OCI-M2 (cell line): Measurements from ENCODE around the gene HOXD8.

Source experiments
- DNase-seq: peaks from one replicate; lab custom pipeline; 2025; ENCODE audit not compliant: unreplicated experiment; lab: John Stamatoyannopoulos, UW

HOXD8 gene

DNA sequence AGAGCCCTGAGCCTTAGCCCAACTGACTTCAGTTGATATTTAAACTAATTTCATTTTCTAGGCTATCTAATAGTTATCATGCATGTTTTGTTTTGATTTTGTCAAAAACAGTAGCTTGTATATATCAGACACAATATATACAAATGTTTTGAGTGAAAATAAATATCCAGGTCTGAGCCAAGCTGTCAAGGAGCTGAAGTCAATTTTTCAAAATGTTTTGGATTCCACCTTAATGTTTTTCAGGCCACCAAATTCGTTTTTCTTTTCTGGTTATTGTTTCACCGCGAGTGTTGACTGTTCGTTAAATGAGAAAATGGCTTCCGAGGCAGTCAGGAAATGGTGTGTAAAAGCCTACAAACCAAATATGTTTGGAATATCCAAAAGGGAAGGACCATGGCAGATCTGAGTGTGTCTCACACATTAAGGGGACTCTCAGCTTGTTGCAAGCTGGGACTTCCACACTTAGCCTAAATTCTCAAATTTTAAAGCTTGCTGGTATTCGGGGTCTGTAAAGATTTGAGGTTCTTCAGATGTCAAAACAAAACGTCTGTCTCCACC, 27.1 kb upstream of the HOXD8 start:
- no peak for DNase-seq

DNA sequence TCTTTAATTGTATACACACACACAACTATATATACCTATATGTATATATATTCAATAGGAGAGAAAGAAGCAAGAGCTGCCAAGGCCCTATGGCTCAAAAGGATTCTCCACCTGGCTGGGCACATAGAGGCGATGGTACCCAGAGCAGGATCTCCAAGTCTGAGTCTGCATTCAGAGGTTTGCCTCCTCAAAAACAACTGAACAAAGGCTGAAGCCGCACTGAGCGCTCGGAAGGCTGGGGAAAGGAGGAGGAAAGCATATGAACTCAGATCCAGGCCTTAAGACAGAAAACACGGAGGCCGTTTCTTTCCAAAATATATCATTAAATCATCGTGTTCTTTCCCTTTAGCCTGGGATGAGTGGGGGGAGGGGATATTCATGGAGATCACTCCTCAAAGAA, 26.3 kb upstream of the HOXD8 start:
- DNase-seq: no peak

DNA sequence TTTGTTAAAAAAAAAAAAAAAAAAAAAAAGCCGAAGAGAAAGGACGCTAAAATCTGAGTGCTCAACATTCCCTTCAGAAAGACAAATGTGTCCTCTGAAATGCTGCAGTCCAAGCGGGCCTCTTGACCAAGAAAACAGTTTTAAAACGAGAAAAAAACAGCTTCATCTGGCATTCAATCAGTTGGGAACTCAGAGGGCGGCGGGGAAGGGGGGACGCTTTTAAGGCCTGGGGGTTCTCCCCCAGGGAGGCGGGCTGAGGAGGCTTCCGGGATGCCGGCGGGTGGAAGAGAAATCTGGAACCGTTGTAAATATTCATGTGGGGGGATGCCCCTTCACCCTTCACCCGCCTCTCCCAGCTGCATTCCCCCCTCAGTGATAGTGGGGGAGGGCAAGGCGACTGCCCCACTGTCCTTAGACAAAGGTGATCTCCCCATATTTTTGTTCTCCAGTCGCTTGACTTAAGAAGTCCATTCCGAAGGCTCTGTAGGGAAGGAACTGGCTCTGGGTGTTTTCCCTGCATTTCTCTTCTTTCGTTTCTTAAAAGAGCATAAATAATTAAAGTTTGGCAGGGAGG, 25.7 kb upstream of the HOXD8 start:
- no peak for DNase-seq

- no peak for DNase-seq
These were observed 25.0 kb upstream of the HOXD8 start for GRCh38 chr2:176104316-176105077.

- no peak for DNase-seq
These were observed 24.3 kb upstream of the HOXD8 start for GRCh38 chr2:176105078-176105729.

- no peak for DNase-seq
These were observed 23.6 kb upstream of the HOXD8 start for GRCh38 chr2:176105730-176106580.

DNA sequence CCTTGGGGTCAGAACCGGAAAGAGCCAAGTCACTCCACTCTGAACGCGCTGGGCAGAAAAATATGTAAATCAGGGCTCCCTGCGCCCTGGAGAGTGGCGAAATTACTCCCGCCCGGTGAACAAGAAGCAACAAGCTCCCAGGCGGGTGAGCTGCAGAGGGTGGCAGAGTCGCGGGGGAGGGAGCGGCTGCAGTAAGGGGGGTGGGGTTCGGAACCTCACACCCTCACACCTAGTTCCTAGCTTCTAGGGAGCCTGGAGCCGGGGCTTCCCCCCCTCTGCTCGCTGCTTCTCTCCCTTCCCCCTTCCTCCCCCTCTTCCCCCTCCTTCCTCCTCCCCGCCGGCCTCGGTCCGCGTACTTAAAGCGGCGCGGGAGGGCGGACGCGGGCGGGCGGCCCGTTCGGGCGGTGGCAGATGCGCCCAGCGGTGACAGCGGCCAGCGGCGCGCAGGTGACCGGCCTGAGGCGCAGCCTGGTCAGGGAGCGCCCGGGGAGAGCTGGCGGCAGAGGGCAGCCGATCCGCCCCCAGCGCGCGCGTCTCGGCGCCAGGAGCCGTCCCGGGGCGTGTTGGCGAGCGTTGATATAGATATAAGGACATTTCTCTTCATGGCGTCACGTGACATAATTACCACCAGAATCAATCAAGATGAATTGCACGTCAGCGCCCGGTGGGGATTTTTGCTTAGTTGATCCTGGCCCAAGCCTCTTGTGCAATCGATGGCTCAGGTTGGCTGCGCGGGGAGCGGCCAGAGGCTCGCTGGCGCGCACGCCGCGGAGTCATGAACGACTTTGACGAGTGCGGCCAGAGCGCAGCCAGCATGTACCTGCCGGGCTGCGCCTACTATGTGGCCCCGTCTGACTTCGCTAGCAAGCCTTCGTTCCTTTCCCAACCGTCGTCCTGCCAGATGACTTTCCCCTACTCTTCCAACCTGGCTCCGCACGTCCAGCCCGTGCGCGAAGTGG, 22.6 kb upstream of the HOXD8 start, which contains the start of gene HOXD11:
Gene HOXD11 (plus strand): TSS at position 700 of the 959 bp plus-strand sequence. CDS start 76 bp downstream, at position 776.
- DNase-seq: no peak

- DNase-seq: no peak
These were observed 21.7 kb upstream of the HOXD8 start for GRCh38 chr2:176107731-176108181.

- DNase-seq: no peak
These were observed 20.2 kb upstream of the HOXD8 start for GRCh38 chr2:176109192-176109901.

GRCh38 chr2:176109946-176110345, 19.6 kb upstream of the HOXD8 start:
- no peak for DNase-seq

- DNase-seq: no peak
These were observed 18.8 kb upstream of the HOXD8 start for GRCh38 chr2:176110415-176111308.

DNA sequence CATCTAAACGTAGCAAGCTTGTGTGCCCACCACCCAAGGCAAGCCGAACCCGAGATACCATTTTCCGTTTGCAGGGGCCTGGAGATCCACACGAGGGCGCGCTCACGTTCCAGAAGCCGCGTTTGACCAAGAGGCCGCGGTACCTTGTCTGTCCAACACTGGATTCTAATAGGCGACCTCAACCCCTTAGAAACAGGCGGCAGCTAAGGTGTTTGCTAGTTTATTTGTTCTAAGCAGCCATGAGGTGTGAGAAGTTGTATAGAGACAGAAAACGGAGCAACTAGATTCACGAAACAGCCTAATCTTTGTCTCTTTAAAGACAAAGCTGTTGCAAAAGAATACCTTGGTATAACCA, 18.2 kb upstream of the HOXD8 start:
- no peak for DNase-seq

DNA sequence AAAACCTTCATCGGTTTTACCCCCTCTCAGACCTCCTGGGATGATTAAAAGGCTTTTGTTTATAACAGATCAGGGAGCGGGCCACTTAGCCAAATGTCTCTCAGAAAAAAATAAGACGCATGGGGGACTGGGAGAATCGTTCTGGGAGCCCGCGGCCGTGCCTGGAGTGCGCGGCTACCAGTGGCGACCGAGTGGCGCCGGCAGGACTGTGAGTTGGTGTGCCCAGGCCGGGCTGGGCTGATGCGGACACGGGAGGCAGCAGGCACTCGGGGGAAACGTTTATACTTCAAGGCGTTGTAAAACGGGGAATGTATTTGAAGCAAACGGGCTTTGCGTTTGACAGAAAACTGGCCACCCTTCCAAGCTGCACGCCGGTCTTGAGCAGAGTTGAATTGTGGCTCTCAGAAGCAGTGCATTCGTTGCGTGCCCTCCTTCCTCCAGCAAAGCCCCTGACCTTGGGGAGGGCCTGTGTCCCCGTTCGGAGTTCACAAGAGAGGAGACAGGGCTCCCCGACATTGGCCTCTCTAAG, 17.6 kb upstream of the HOXD8 start:
- no peak for DNase-seq

DNA sequence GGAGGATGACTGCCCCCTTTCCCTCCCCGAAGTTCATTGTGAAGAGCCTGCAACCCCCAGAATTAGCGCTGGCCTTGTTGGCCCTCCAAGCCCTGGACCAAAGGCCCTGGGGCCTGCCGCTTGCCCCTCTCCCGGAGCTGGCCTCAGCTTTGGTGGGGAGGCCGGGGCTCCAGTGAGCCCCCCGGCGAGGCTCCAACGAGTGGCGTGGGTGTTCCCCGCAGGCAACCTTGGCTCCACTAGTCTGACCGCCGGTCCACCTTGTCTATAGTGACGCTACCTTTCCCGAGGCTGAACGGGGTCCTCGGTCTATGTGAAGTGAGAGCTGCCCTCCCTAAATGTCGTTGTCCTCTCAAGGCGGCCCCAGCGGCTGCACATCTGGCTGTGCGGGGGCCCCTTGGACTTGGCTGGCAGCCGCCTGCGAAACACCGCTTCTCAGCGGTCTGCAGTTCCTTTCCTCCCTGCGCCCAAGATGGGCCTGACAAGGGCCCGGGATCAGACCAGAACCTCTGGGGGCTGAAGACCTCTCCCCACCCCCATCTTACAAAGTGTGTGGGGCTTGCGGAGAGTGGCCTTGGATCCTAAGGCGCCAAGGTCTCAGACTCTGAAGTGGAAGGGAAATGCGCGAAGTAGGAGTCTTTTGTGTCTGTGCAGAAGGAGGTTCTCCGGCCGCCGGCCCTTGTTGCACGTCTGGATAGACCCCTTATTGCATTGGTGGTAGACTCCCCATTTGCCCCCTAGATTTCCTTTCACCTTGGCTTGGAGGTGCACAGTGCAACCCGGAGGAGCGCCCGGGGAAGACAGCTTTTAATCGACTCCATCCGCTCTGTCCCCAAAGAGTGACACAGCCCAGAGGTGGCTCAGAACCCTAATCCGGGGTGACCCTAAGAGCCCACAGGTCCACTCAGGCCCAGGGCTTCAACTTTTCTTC, 16.9 kb upstream of the HOXD8 start:
- no peak for DNase-seq

DNA sequence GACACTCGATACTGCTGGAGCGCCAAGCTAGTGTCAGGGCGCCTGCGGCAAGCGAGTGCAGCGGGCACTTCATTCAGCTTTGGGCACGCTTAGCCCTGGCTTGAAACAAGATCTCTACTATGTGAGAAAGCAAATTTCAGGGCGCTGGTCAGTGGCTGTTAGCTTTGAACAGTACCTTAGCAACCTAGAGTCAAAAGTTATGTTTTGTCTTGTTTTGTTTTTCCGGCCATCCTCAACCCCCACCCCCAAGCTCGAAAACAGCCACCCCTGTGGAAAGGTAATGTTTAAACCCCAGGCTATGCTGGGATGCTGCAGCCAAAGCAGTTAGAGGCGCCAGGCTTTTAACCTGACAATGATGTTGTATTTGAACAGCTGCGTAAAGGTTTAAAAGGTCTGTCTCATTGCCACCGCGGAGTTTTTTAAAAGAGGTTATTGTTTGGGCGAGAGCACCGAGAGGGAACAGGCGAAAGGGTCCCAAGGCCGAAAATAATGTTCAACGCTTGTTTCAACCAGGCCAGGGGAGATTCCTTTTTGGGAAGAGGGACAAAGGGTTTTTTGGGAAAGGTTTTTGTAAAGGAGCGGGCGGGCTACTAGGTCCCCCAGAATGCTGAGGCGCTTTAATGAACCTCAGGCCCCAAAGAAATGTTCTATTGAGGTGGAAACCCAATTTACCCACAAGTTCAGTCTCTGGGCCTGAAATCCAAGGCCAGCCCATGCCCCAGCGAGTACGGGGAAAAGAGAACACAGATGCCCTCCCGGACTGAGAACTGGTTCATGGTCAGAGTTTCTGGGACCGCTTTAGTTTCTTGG, 15.2 kb upstream of the HOXD8 start:
- DNase-seq: no peak
